KG1 (cell line): ENCODE results near the gene INHA.

Source experiments
- DNase-seq: peaks from one replicate; lab custom pipeline; 2025; lab: John Stamatoyannopoulos, UW

INHA gene

GRCh38 chr2:219540784-219541504 lies 31.2 kb upstream of the INHA start:
- no peak for DNase-seq

GRCh38 chr2:219541611-219542180 lies 30.4 kb upstream of the INHA start:
- peak; percentile 71 for DNase-seq

GRCh38 chr2:219542931-219543595 lies 29.0 kb upstream of the INHA start:
- no peak for DNase-seq

- peak; percentile 58 for DNase-seq
These were observed 28.3 kb upstream of the INHA start, which contains the start of the genes CHPF and TMEM198 for GRCh38 chr2:219543596-219544358. CHPF (minus strand) TSS chr2:219543809; CDS start chr2:219543538, 271 bp downstream. TMEM198 (plus strand) TSS chr2:219544028; CDS start chr2:219544728, 700 bp downstream.

- DNase-seq, result no peak
These were observed 27.5 kb upstream of the INHA start for GRCh38 chr2:219544567-219544966.

- DNase-seq, result no peak
These were observed 26.7 kb upstream of the INHA start for GRCh38 chr2:219545295-219545942.

- DNase-seq, result no peak
These were observed 26.2 kb upstream of the INHA start for GRCh38 chr2:219545943-219546352.

GRCh38 chr2:219547621-219548020 lies 24.5 kb upstream of the INHA start:
- DNase-seq, result no peak

GRCh38 chr2:219548990-219549389 lies 23.1 kb upstream of the INHA start:
- DNase-seq, result no peak

GRCh38 chr2:219549619-219550018 lies 22.5 kb upstream of the INHA start:
- DNase-seq, result no peak

GRCh38 chr2:219551441-219552381 lies 20.4 kb upstream of the INHA start:
- DNase-seq, result no peak

GRCh38 chr2:219552382-219553167 lies 19.5 kb upstream of the INHA start:
- no peak for DNase-seq

- no peak for DNase-seq
These were observed 19.0 kb upstream of the INHA start for GRCh38 chr2:219553168-219553417.

GRCh38 chr2:219553463-219553963 lies 18.6 kb upstream of the INHA start:
- DNase-seq, result no peak

- DNase-seq, result no peak
These were observed 17.8 kb upstream of the INHA start for GRCh38 chr2:219554350-219554749.

- no peak for DNase-seq
These were observed 16.2 kb upstream of the INHA start for GRCh38 chr2:219555956-219556355.

GRCh38 chr2:219556413-219556812 lies 15.7 kb upstream of the INHA start:
- DNase-seq, result no peak

- no peak for DNase-seq
These were observed 14.8 kb upstream of the INHA start for GRCh38 chr2:219557320-219557719.

GRCh38 chr2:219557791-219558785 lies 14.0 kb upstream of the INHA start:
- no peak for DNase-seq
